Keratinocyte (primary cell): ENCODE data around the gene HCFC1R1. TPM values are rescaled to one million over a fixed set of nuclear protein-coding genes. Genes with fewer than 3 reads are reported as not detected.

Experiments
- DNase-seq: peaks from one replicate; pipeline ENCODE4 v3.0.0-alpha.2; 2011; ENCODE audit warnings: low read depth, missing footprints, low spot score
- FAIRE-seq: peaks from 2 replicates; lab custom pipeline; 2011; peaks lifted over from hg19 to GRCh38; lab: Jason Lieb, UNC
- H2AFZ ChIP-seq: 2 replicates; pipeline ENCODE4 v1.6.0; 2012; ENCODE audit warnings: low read length, control low read depth, inconsistent platforms; ENCODE audit not compliant: control insufficient read depth
- H3K27ac ChIP-seq: 2 replicates; pipeline ENCODE4 v1.5.1; 2011; ENCODE audit warnings: low read length; ENCODE audit not compliant: control insufficient read depth, insufficient read depth
- H3K27me3 ChIP-seq: 3 replicates; pipeline ENCODE4 v1.6.0; 2011; ENCODE audit warnings: low read length; ENCODE audit not compliant: control insufficient read depth, insufficient read depth; ENCODE audit errors: extremely low read depth
- H3K36me3 ChIP-seq, 2 experiments: 2 replicates in 1 of 2; 3 replicates in 1 of 2; pipeline ENCODE4 v1.5.1; 2011; ENCODE audit warnings: low read length in 2 of 2, mild to moderate bottlenecking in 1 of 2; ENCODE audit not compliant: control insufficient read depth in 2 of 2, insufficient read depth in 2 of 2; ENCODE audit errors: extremely low read depth in 1 of 2
- H3K4me1 ChIP-seq: 3 replicates; pipeline ENCODE4 v1.5.1; 2011; ENCODE audit warnings: low read length; ENCODE audit not compliant: control insufficient read depth, insufficient read depth; ENCODE audit errors: extremely low read depth
- H3K4me2 ChIP-seq: 3 replicates; pipeline ENCODE4 v1.6.0; 2011; ENCODE audit warnings: low read depth, low read length; ENCODE audit not compliant: control insufficient read depth, insufficient read depth; ENCODE audit errors: extremely low read depth
- H3K4me3 ChIP-seq, 3 experiments: fragments of 200-600 bp in 1 of 3; sonication (generic) in 1 of 3; 2 replicates in 2 of 3; 3 replicates in 1 of 3; pipeline ENCODE4 v1.5.1; 2011 to 2016; ENCODE audit warnings: low read length in 3 of 3, mild to moderate bottlenecking in 3 of 3, control low read depth in 2 of 3, inconsistent platforms in 1 of 3, low read depth in 1 of 3, mixed read lengths in 1 of 3, mixed run types in 1 of 3, moderate library complexity in 1 of 3; ENCODE audit not compliant: control insufficient read depth in 2 of 3, insufficient read depth in 2 of 3; ENCODE audit errors: extremely low read depth in 1 of 3
- H3K79me2 ChIP-seq: 2 replicates; pipeline ENCODE4 v1.6.0; 2012; ENCODE audit warnings: low read length; ENCODE audit not compliant: control insufficient read depth, insufficient read depth
- H3K9ac ChIP-seq: 3 replicates; pipeline ENCODE4 v1.6.0; 2011; ENCODE audit warnings: low read length; ENCODE audit not compliant: control insufficient read depth, insufficient read depth; ENCODE audit errors: extremely low read depth
- H3K9me1 ChIP-seq: 3 replicates; pipeline ENCODE4 v1.6.0; 2011; ENCODE audit warnings: low read length; ENCODE audit not compliant: control insufficient read depth, insufficient read depth; ENCODE audit errors: extremely low read depth
- H3K9me3 ChIP-seq: 2 replicates; pipeline ENCODE4 v1.5.1; 2012; ENCODE audit warnings: low read depth, low read length; ENCODE audit not compliant: control insufficient read depth
- H4K20me1 ChIP-seq: 3 replicates; pipeline ENCODE4 v1.6.0; 2011; ENCODE audit warnings: low read length; ENCODE audit not compliant: control insufficient read depth, insufficient read depth; ENCODE audit errors: extremely low read depth
- CTCF ChIP-seq, 3 experiments: IDR thresholded peaks in 1 of 3; conservative IDR thresholded peaks in 1 of 3; optimal IDR thresholded peaks in 1 of 3; 2 replicates in 2 of 3; 3 replicates in 1 of 3; pipeline versions ENCODE3 to v1.5.1; 2011; ENCODE audit warnings: low read length in 3 of 3, mild to moderate bottlenecking in 3 of 3, moderate library complexity in 2 of 3, control low read depth in 1 of 3, inconsistent platforms in 1 of 3; ENCODE audit not compliant: insufficient read depth in 2 of 3; ENCODE audit errors: extremely low read depth in 1 of 3
- EZH2 ChIP-seq: IDR thresholded peaks from one replicate; pipeline ENCODE4 v1.6.1; 2012; ENCODE audit warnings: inconsistent platforms, mild to moderate bottlenecking, low read length, moderate library complexity
- dilution Hi-C: fragments of 300-500 bp; cut with MboI; formaldehyde crosslinking; loops from one replicate; pipeline ENCODE4 v1.7.0; 2020; ENCODE audit warnings: low sequenced_read_pairs; ENCODE audit not compliant: extremely low pct_ligation_motif_present
- polyA plus RNA-seq, 5 experiments: library from polyadenylated mRNA; depleted of rRNA in 3 of 5; stranded (reverse) in 3 of 5; stranded (forward) in 1 of 5; unstranded in 1 of 5; fragments of >200 nt; gene quantifications; 1 replicate in 1 of 5; 2 replicates in 3 of 5; 3 replicates in 1 of 5; pipeline versions ENCODE4 v1.2.1 to v1.2.3, GENCODE V29; 2011 to 2012; ENCODE audit warnings: missing spikeins in 2 of 5, low read depth in 1 of 5, low replicate concordance in 1 of 5

The HCFC1R1 gene
- polyA plus RNA-seq, 1 donor (not counting 4 experiments of a cell fraction or from before 2014, with no cell fraction given): 13.0 TPM

GRCh38 chr16:3059041-3059722, 35.4 kb upstream of the HCFC1R1 start:
- peak overlapping the region; percentile 86 for H2AFZ ChIP-seq
- no peak for TF ChIP-seq EZH2
- TF ChIP-seq CTCF (optimal IDR thresholded peaks at IDR 0.05 in 1 of 3, IDR thresholded peaks at IDR 0.05 in 1 of 3, conservative IDR thresholded peaks at IDR 0.05 in 1 of 3; ENCODE audit: extremely low read depth in 1 of 3, insufficient read depth in 2 of 3, low read length in 3 of 3): peak; percentile 44 to 87 (median 69)
- dilution Hi-C loops: no loop called here

GRCh38 chr16:3058139-3059030, 34.6 kb upstream of the HCFC1R1 start:
- TF ChIP-seq EZH2: no peak
- TF ChIP-seq CTCF (optimal IDR thresholded peaks at IDR 0.05 in 1 of 3, IDR thresholded peaks at IDR 0.05 in 1 of 3, conservative IDR thresholded peaks at IDR 0.05 in 1 of 3; ENCODE audit: extremely low read depth in 1 of 3, insufficient read depth in 2 of 3, low read length in 3 of 3): peak in 2 of 3 experiments; percentile 41 to 69

More at GRCh38 chr16:3059041-3059722, 35.4 kb upstream of the HCFC1R1 start:
- peaks cover 0 to 1% of the 10 kb centered on the region in 2 experiments for H3K36me3 ChIP-seq
- H3K4me2 ChIP-seq: peak overlapping the region; percentile 82
- no peaks in the 10 kb centered on the region for H3K9me3 ChIP-seq
- no peaks in the 10 kb centered on the region for H3K27me3 ChIP-seq
- H3K4me3 ChIP-seq: peak overlapping the region; percentile 72 to 97 (median 81)
- H3K9ac ChIP-seq: peak overlapping the region; percentile 80
- no peaks in the 10 kb centered on the region for H3K9me1 ChIP-seq
- FAIRE-seq: no peak
- H3K79me2 ChIP-seq: no peaks in the 10 kb centered on the region
- H4K20me1 ChIP-seq: no peaks in the 10 kb centered on the region
- H3K27ac ChIP-seq: peak overlapping the region; percentile 47
- no peak for DNase-seq
- H3K4me1 ChIP-seq: peaks cover 8% of the 10 kb centered on the region

More at GRCh38 chr16:3058139-3059030, 34.6 kb upstream of the HCFC1R1 start:
- Histone ChIP-seq H3K4me3 (peak overlapping the region; percentile 72 to 97 (median 81)), H4K20me1 (no peaks in the 10 kb centered on the region), H3K4me2 (peak overlapping the region; percentile 82), H3K9me1 (no peaks in the 10 kb centered on the region), H2AFZ (peak overlapping the region; percentile 77), H3K27me3 (no peaks in the 10 kb centered on the region), H3K9me3 (no peaks in the 10 kb centered on the region), H3K79me2 (no peaks in the 10 kb centered on the region), H3K9ac (peak overlapping the region; percentile 80), H3K4me1 (peaks cover 8% of the 10 kb centered on the region), H3K27ac (no peak overlapping the region), H3K36me3 (peaks cover 0 to 6% of the 10 kb centered on the region in 2 experiments)
- FAIRE-seq: no peak
- dilution Hi-C loops: no loop called here
- DNase-seq: no peak
